HepG2 (cell line): Measurements from ENCODE around the gene LHFPL6.

Source experiments
- CTCF ChIP-seq: sonication (generic); formaldehyde crosslinking; IDR thresholded peaks from 2 replicates; pipeline ENCODE4 v1.5.0; 2020; ENCODE audit warnings: mild to moderate bottlenecking, missing genetic modification reagents, moderate library complexity
- HOXA5 ChIP-seq: sonication (generic); formaldehyde crosslinking; IDR thresholded peaks from 2 replicates; pipeline ENCODE4 v1.4.0; 2020; ENCODE audit warnings: missing genetic modification reagents
- PREB ChIP-seq: sonication (generic); formaldehyde crosslinking; IDR thresholded peaks from 2 replicates; pipeline ENCODE4 v1.4.0; 2020; ENCODE audit warnings: missing genetic modification reagents
- RBM39 ChIP-seq: fragments of 200-400 bp; formaldehyde crosslinking; IDR thresholded peaks from one replicate; pipeline ENCODE4 v1.6.1; 2018; ENCODE audit warnings: antibody characterized with exemption, mild to moderate bottlenecking, low read depth, low read length; ENCODE audit not compliant: poor library complexity, severe bottlenecking
- TP53 ChIP-seq: sonication (generic); formaldehyde crosslinking; conservative IDR thresholded peaks from 2 replicates; pipeline ENCODE4 v1.4.0; 2020; ENCODE audit warnings: missing genetic modification reagents
- ZNF839 ChIP-seq: sonication (generic); formaldehyde crosslinking; IDR thresholded peaks from 2 replicates; pipeline ENCODE4 v1.4.0; 2020; ENCODE audit warnings: missing genetic modification reagents, mild to moderate bottlenecking, borderline replicate concordance

GRCh38 chr13:39432196-39432595, 170.8 kb downstream of the LHFPL6 start:
- no peak for TF ChIP-seq RBM39
- TF ChIP-seq HOXA5, result no peak
- TF ChIP-seq PREB (CRISPR knock-in tag), result no peak
- no peak for TF ChIP-seq ZNF839 (CRISPR knock-in tag)
- TF ChIP-seq CTCF (CRISPR knock-in tag), result no peak
- no peak for TF ChIP-seq TP53 (CRISPR knock-in tag)
